SK-N-SH (cell line): ENCODE results near the gene SMYD3. TPM values are rescaled to one million over a fixed set of nuclear protein-coding genes. Genes with fewer than 3 reads are reported as not detected.

Source experiments
- CTCF ChIA-PET: fragments of 300-600, 350-600 bp; formaldehyde crosslinking; extraction: SDS; loops from one replicate; lab custom pipeline; 2021; lab: Yijun Ruan, JAX
- POLR2A ChIA-PET: fragments of 350-600 bp; sonication (Branson Sonifier 250); formaldehyde crosslinking; extraction: SDS; loops from one replicate; lab custom pipeline; 2020; ENCODE audit warnings: antibody characterized with exemption, inconsistent platforms; lab: Yijun Ruan, JAX
- DNase-seq: peaks from one replicate; pipeline ENCODE4 v3.0.0; 2012
- H2AFZ ChIP-seq: fragments of 200-600 bp; sonication (generic); 2 replicates; pipeline ENCODE4 v1.8.1; 2016; ENCODE audit warnings: antibody characterized with exemption, mild to moderate bottlenecking, low read depth
- H3F3A ChIP-seq: fragments of 200-600 bp; sonication (generic); replicated peaks from 2 replicates; pipeline ENCODE3; 2016; ENCODE audit warnings: antibody characterized with exemption, mild to moderate bottlenecking; ENCODE audit not compliant: insufficient read depth
- H3K27ac ChIP-seq, 2 experiments: fragments of 200-500 bp in 1 of 2; fragments of 200-600 bp in 1 of 2; sonication (Bioruptor generic) in 1 of 2; sonication (generic), shearing (Covaris generic) in 1 of 2; 2 replicates each; pipeline versions ENCODE4 v1.5.1 to v1.6.1; 2014 to 2016; ENCODE audit warnings: low read depth in 2 of 2, inconsistent platforms in 1 of 2, low read length in 1 of 2, mild to moderate bottlenecking in 1 of 2, mixed read lengths in 1 of 2
- H3K27me3 ChIP-seq: fragments of 200-600 bp; sonication (generic), shearing (Covaris generic); 2 replicates; pipeline ENCODE4 v1.6.1; 2016; ENCODE audit warnings: mixed run types; ENCODE audit not compliant: insufficient read depth
- H3K36me3 ChIP-seq, 2 experiments: fragments of 200-500 bp in 1 of 2; fragments of 200-600 bp in 1 of 2; sonication (Bioruptor generic) in 1 of 2; sonication (generic) in 1 of 2; replicated peaks in 1 of 2; 2 replicates each; pipeline versions ENCODE3 to v1.5.1; 2014 to 2016; ENCODE audit warnings: low read length in 1 of 2, mild to moderate bottlenecking in 1 of 2; ENCODE audit not compliant: insufficient read depth in 2 of 2, control insufficient read depth in 1 of 2
- H3K4me1 ChIP-seq, 2 experiments: fragments of 200-500 bp in 1 of 2; fragments of 200-600 bp in 1 of 2; sonication (Bioruptor generic) in 1 of 2; sonication (generic), shearing (Covaris generic) in 1 of 2; 2 replicates each; pipeline versions ENCODE4 v1.5.1 to v1.6.1; 2014 to 2016; ENCODE audit warnings: low read depth in 1 of 2, low read length in 1 of 2, mixed run types in 1 of 2; ENCODE audit not compliant: insufficient read depth in 2 of 2, control insufficient read depth in 1 of 2
- H3K4me2 ChIP-seq: fragments of 200-600 bp; sonication (generic), shearing (Covaris generic); 2 replicates; pipeline ENCODE4 v1.6.1; 2017; ENCODE audit warnings: mixed run types
- H3K4me3 ChIP-seq, 2 experiments: fragments of 200-500 bp in 1 of 2; fragments of 200-600 bp in 1 of 2; sonication (Bioruptor generic) in 1 of 2; sonication (generic), shearing (Covaris generic) in 1 of 2; 2 replicates each; pipeline versions ENCODE4 v1.5.1 to v1.8.1; 2014 to 2016; ENCODE audit warnings: low read depth in 2 of 2, inconsistent platforms in 1 of 2, low read length in 1 of 2, mild to moderate bottlenecking in 1 of 2, mixed read lengths in 1 of 2, moderate library complexity in 1 of 2
- H3K79me2 ChIP-seq: fragments of 200-600 bp; sonication (generic); 2 replicates; pipeline ENCODE4 v1.8.1; 2017; ENCODE audit warnings: mild to moderate bottlenecking; ENCODE audit not compliant: insufficient read depth
- H3K9ac ChIP-seq: fragments of 200-600 bp; sonication (generic); 2 replicates; pipeline ENCODE4 v1.6.1; 2017; ENCODE audit warnings: mixed run types
- H3K9me2 ChIP-seq: fragments of 200-600 bp; sonication (generic); 2 replicates; pipeline ENCODE4 v1.6.1; 2017; ENCODE audit warnings: mixed run types
- H3K9me3 ChIP-seq: fragments of 200-600 bp; sonication (generic); 2 replicates; pipeline ENCODE4 v1.6.1; 2017; ENCODE audit warnings: mixed run types, mild to moderate bottlenecking, moderate library complexity
- H4K20me1 ChIP-seq: fragments of 200-600 bp; sonication (generic); 2 replicates; pipeline ENCODE4 v1.6.1; 2017; ENCODE audit warnings: mild to moderate bottlenecking, mixed run types; ENCODE audit not compliant: insufficient read depth
- CTCF ChIP-seq: fragments of 200-600 bp; sonication (generic); IDR thresholded peaks from 2 replicates; pipeline ENCODE4 v1.6.1; 2017; ENCODE audit warnings: antibody characterized with exemption, mild to moderate bottlenecking, moderate library complexity
- ELF1 ChIP-seq: IDR thresholded peaks from 2 replicates; pipeline ENCODE4 v1.4.0; 2012
- EP300 ChIP-seq, 2 experiments: IDR thresholded peaks; 2 replicates each; pipeline versions ENCODE4 v1.4.0 to v1.6.1; 2012; ENCODE audit warnings: borderline replicate concordance in 1 of 2, low read depth in 1 of 2, low read length in 1 of 2
- EZH2phosphoT487 ChIP-seq: fragments of 200-600 bp; sonication (generic); IDR thresholded peaks from 2 replicates; pipeline ENCODE4 v1.6.1; 2017; ENCODE audit warnings: low read depth, mixed run types, mild to moderate bottlenecking, antibody characterized with exemption, moderate library complexity, borderline replicate concordance
- FOXM1 ChIP-seq: IDR thresholded peaks from 2 replicates; pipeline ENCODE4 v1.4.0; 2012; ENCODE audit warnings: low read depth, mild to moderate bottlenecking
- GABPA ChIP-seq: IDR thresholded peaks from 2 replicates; pipeline ENCODE4 v1.4.0; 2012; ENCODE audit warnings: low read depth, mild to moderate bottlenecking
- GATA2 ChIP-seq: sonication (generic); formaldehyde crosslinking; IDR thresholded peaks from 2 replicates; pipeline ENCODE4 v1.5.0; 2020; ENCODE audit warnings: mild to moderate bottlenecking, missing genetic modification reagents
- IRF3 ChIP-seq: fragments of 150-350 bp; IDR thresholded peaks from 2 replicates; pipeline ENCODE4 v1.6.1; 2016; ENCODE audit warnings: mild to moderate bottlenecking, low read depth, low read length
- JUND ChIP-seq: IDR thresholded peaks from 2 replicates; pipeline ENCODE4 v1.4.0; 2012
- PBX3 ChIP-seq: IDR thresholded peaks from 2 replicates; pipeline ENCODE4; 2012
- RAD21 ChIP-seq: IDR thresholded peaks from 2 replicates; pipeline ENCODE4 v1.6.1; 2012; ENCODE audit warnings: mild to moderate bottlenecking, low read length
- RXRA ChIP-seq: IDR thresholded peaks from 2 replicates; pipeline ENCODE4 v1.4.0; 2012; ENCODE audit warnings: low read depth, mild to moderate bottlenecking, borderline replicate concordance
- TEAD4 ChIP-seq: IDR thresholded peaks from 2 replicates; pipeline ENCODE4 v1.4.0; 2012; ENCODE audit warnings: mild to moderate bottlenecking, borderline replicate concordance; ENCODE audit not compliant: insufficient read depth
- YY1 ChIP-seq: IDR thresholded peaks from 2 replicates; pipeline ENCODE4 v1.4.0; 2012; ENCODE audit warnings: low read depth, mild to moderate bottlenecking
- WGBS: methylation state at CpG from one replicate; pipeline ENCODE4 v1.1.6; 2017; ENCODE audit warnings: low lambda C conversion rate; 5-methylcytosine and 5-hydroxymethylcytosine counted together
- polyA plus RNA-seq, 3 experiments: library from polyadenylated mRNA; depleted of rRNA; stranded (reverse); fragments of >200 nt; gene quantifications; 2 replicates each; pipeline ENCODE4 v1.2.3, GENCODE V29; 2012

SMYD3 gene
- polyA plus RNA-seq, 1 of the 3 experiments (the other 2 are of a cell fraction), result 31.4 TPM

GRCh38 chr1:246068217-246068512 is 438.9 kb downstream of the SMYD3 start:
- no peaks in the 10 kb centered on the region for H3K9me2 ChIP-seq

More at GRCh38 chr1:246068217-246068512, 438.9 kb downstream of the SMYD3 start:
- Histone ChIP-seq H3K27me3 (no peaks in the 10 kb centered on the region), H3F3A (no peaks in the 10 kb centered on the region), H3K4me2 (no peak overlapping the region), H4K20me1 (no peaks in the 10 kb centered on the region), H3K4me1 (peaks cover 0 to 26% of the 10 kb centered on the region in 2 experiments; a peak in 2 of 4 replicates), H3K9ac (no peak overlapping the region), H3K27ac (no peak overlapping the region), H2AFZ (no peak overlapping the region), H3K36me3 (no peaks in the 10 kb centered on the region), H3K9me3 (no peaks in the 10 kb centered on the region), H3K79me2 (no peaks in the 10 kb centered on the region), H3K4me3 (no peak overlapping the region)
- DNase-seq, result no peak
- CTCF ChIA-PET, result interaction anchor here (1.2 to 2.2 kb wide), 3 partner anchors 48 to 212 kb away, joined by 3 to 6 read pairs (median 3); no protein-coding TSS in a partner anchor
- 66% methylated on average over 3 of the region's 3 CpGs for WGBS
- TF ChIP-seq RXRA, result no peak
- no peak for TF ChIP-seq RAD21
- TF ChIP-seq GATA2 (CRISPR knock-in tag), result no peak
- TF ChIP-seq CTCF, result no peak
- TF ChIP-seq JUND, result no peak
- no peak for TF ChIP-seq FOXM1
- TF ChIP-seq YY1, result no peak
- no peak for TF ChIP-seq PBX3
- no peak for TF ChIP-seq ELF1
- no peak for TF ChIP-seq GABPA
- TF ChIP-seq TEAD4, result no peak
- TF ChIP-seq EZH2phosphoT487, result no peak
- TF ChIP-seq EP300 (IDR thresholded peaks at IDR 0.05; ENCODE audit: borderline replicate concordance in 1 of 2, low read depth in 1 of 2, low read length in 1 of 2), result no peak
- TF ChIP-seq IRF3, result no peak
- POLR2A ChIA-PET, result interaction anchor here (0.6 kb wide), 1 partner anchor 12 kb away, joined by 3 read pairs; no protein-coding TSS in a partner anchor
